GM13977 (cell line): ENCODE data around the gene AMY2B.
"Not testable (repeated sequence)": the region's sequence is repeated elsewhere in the genome, so short reads cannot be mapped to it uniquely, and the experiment has no call there.

Source experiments
- DNase-seq: peaks from one replicate; pipeline ENCODE4 v3.0.0; 2012; ENCODE audit warnings: low spot score
- in situ Hi-C: fragments of 300-500 bp; cut with MboI; formaldehyde crosslinking; loops from one replicate; pipeline ENCODE4 v1.12.0; 2022; ENCODE audit warnings: low sequenced_read_pairs, low pct_unique_long_range_greater_than_20kb, mixed read lengths, inconsistent platforms; ENCODE audit not compliant: unreplicated experiment
- TF ChIP-seq, protein P1 (sequence below): IDR thresholded peaks from 2 replicates; pipeline ENCODE4 v1.5.1; 2012; ENCODE audit warnings: mild to moderate bottlenecking, control low read depth; ENCODE audit not compliant: insufficient read depth; ENCODE audit errors: extremely low read depth, missing control alignments

The AMY2B gene

DNA sequence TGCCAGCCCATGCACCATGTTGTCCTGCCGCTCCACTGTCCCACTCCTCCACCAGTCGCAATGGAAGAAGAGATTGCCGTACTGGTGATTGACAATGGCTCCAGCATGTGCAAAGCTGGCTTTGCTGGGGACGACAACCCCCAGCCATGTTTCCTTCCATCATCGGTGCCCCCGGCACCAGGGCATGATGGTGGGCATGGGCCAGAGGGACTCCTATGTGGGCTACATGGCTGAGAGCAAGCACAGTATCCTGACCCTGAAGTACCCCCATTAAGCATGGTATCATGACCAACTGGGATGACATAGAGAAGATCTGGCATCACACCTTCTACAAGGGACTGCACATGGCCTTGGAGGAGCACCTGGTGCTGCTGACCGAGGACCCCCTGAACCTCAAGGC lies 1.9 kb upstream of the AMY2B start:
- TF ChIP-seq, protein P1, sequence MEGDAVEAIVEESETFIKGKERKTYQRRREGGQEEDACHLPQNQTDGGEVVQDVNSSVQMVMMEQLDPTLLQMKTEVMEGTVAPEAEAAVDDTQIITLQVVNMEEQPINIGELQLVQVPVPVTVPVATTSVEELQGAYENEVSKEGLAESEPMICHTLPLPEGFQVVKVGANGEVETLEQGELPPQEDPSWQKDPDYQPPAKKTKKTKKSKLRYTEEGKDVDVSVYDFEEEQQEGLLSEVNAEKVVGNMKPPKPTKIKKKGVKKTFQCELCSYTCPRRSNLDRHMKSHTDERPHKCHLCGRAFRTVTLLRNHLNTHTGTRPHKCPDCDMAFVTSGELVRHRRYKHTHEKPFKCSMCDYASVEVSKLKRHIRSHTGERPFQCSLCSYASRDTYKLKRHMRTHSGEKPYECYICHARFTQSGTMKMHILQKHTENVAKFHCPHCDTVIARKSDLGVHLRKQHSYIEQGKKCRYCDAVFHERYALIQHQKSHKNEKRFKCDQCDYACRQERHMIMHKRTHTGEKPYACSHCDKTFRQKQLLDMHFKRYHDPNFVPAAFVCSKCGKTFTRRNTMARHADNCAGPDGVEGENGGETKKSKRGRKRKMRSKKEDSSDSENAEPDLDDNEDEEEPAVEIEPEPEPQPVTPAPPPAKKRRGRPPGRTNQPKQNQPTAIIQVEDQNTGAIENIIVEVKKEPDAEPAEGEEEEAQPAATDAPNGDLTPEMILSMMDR, result no peak
- in situ Hi-C loops, result no loop called here
- no peak for DNase-seq

DNA sequence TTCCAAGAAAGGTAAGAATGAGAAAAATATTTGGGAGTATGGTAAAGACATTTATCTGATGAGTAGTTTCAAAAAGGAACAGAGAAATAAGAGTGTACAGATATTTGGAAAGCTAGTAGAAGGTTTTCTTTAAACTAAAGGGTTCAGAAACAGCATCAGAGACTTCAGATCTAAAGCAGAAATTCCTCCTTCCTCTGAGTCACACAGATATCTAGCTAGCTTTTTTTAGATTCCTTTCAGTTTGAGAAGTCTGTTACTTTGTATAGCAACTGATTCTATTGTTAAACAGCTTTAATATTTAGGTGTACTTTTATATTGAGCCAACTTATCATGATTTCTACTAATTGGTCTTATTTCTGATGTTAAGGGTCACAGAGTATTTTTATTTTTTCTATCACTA lies 4.7 kb downstream of the AMY2B start:
- in situ Hi-C loops, result no loop called here
- DNase-seq, result no peak
- TF ChIP-seq, protein P1, result no peak

DNA sequence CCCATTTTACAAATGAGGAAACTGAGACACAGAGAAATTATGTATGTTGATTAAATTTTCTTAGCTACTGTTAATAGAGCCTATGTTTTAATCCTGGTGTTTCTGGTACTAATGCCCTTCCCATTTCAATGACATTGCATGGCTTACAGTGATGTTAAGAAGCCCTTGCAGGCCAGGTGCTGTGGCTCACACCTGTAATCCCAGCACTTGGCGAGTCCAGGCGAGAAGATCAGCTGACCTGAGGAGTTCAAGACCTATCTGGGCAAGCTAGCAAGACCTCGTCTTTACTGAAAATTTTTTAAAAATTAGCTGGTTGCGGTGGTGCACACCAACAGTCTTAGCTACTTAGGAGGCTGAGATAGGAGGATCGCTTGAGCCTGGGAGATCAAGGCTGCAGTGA lies 5.4 kb downstream of the AMY2B start:
- DNase-seq, in situ Hi-C loops: not testable (repeated sequence)

DNA sequence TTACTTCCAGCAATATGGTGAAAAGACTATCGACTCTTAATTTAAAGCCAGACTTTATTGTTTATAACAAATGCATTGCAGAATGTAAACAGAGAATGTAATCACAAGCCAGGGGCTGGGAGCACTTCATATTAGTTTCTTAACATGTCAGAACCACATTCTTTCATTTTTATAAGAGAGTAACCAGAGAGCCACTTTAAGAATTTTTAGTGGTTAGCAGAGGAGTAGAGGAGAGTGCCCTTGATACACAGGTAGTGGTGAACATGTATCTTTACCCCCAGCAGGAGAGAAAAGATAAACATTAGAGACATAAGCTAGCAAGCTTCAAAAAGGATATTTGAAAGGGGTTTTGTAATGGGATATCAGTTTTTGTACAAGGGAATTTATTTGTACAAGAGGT lies 11.1 kb downstream of the AMY2B start:
- TF ChIP-seq, protein P1, result no peak
- in situ Hi-C loops, result no loop called here

DNA sequence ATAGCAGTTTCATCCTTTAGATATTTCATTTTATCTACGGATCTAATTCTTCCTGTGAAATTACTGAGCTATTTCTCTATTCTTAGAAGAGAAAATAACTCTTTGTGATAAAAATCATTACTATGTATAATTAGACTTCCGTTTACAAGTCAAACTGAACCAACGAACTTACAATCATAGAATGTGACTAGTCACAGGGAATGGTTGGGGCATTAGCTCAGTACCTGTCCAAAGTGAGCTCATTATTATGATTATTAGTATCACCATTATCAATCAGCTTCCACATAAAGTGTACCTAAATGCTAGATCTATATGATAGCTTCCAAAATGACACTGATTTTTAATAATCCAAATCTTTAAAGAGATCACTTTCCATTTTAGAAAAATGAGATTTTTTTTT lies 12.5 kb downstream of the AMY2B start:
- TF ChIP-seq, protein P1, result no peak
- no peak for DNase-seq
- in situ Hi-C loops, result no loop called here

More for the DNA sequence above, 11.1 kb downstream of the AMY2B start:
- DNase-seq, result no peak

DNA sequence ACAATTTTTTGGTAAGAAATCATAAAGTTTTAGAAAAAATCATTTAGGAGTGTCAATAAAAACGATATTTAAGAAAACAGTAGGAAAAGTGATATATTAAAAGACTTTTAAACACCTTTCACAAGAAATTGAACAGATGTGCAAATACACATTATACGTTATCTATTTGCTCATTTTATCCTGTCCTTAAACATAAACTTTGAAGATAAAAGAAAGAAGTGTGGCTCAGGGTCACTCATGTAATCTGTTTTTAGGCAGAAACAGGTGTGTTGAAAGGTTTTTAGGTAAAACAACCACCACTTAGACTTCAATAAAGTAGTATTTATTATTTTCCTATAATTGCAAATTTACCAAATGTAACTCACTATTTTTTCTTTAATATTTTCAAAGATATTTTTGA lies 13.1 kb downstream of the AMY2B start:
- in situ Hi-C loops, result no loop called here
- TF ChIP-seq, protein P1, result no peak
- DNase-seq, result no peak

DNA sequence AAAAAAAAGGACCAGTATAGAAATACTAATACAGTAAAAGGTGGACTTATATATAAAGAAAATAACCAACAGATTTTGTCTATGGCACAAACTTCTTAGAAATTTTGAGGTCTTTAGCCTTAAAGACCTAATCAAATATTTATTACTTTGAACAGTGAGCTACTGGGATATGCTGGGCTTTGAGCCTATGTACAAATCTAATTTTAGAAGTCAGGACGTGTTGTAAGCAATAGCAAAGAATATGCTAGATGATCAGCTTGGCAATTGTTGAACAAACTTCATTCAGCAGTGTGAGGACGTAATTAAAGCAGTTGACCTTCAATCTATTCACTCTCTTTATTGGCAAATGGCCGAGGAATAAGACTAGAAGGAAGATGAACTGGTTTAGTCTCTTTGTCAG lies 31.4 kb downstream of the AMY2B start:
- in situ Hi-C loops, DNase-seq: not testable (repeated sequence)

DNA sequence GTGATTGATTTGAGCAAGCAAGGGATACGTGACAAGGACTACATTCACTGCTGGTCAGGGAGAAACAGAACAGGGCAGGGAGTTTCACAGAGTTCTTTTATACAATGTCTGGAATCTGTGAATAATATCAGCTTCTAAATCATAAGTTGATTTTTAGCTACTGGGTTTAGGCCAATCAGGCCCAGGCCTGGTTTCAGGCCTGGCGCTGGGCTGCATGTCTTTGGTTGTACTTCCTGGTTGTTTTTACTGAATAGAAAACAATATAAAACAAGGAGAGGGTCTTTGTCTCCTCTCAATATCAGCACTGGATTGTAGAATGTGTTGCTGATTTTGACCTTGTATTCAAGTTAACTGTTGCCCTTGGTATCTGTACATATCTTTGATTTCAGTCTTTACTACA lies 45.0 kb downstream of the AMY2B start:
- DNase-seq, result no peak
- TF ChIP-seq, protein P1, result no peak
- in situ Hi-C loops, result no loop called here

DNA sequence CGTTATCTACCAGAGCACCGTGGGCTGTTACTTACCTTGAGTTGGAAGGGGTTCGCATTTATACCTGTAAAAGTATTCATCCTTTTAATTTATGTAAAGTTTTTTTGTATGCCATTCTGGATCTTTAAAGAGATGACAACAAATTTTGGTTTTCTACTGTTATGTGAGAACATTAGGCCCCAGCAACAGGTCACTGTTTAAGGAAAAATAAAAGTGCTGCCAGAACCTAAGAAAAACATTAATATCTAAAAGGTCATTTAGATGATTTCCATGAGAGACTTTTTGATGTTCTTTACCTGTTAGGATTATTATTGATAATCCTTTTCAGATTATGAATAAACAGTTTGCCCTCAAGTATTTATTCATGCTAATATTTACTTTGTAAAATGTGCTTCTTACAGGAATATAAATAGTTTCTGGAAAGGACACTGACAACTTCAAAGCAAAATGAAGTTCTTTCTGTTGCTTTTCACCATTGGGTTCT lies 45.6 kb downstream of the AMY2B start, which contains the start of gene AMY2A:
Gene AMY2A, plus strand, starts transcription at position 434 of the 484 bp plus-strand sequence. Its CDS starts 14 bp downstream, at position 448.
- in situ Hi-C loops, result not testable (repeated sequence)

DNA sequence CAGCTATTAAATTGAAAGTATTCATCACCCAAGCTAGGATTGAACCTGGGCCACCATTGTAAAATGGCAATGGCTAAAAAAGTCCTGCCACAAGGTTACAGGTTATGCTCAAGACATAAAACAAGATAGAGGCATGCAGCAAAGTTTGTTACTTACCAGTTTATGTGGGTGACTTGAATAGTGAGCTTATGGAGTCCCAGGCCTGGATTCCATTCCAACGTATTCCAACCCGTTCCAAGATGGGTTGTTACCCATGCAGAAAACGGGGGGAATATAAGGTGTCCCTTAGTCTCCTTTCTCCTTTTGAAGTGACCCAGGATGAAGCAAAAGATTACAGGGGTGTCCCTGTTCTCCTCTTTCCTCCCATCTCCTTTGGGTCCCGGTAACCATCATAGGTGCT lies 56.0 kb downstream of the AMY2B start:
- in situ Hi-C loops, DNase-seq: not testable (repeated sequence)

More for the DNA sequence above, 45.6 kb downstream of the AMY2B start, which contains the start of gene AMY2A:
- DNase-seq, result not testable (repeated sequence)
